ENCODE measurements around the gene SOX6.

The SOX6 gene

GRCh38 chr11:16155448-16155847, 200.9 kb downstream of the SOX6 start:
- Histone ChIP-seq H4K20me1 (ENCODE audit: insufficient read depth, low read length) (no peaks in the 10 kb centered on the region), H3K36me3 (ENCODE audit: insufficient read depth, low read length) (no peaks in the 10 kb centered on the region), H2AFZ (ENCODE audit: low read length) (no peak overlapping the region), H3K79me2 (ENCODE audit: insufficient read depth, low read length) (no peaks in the 10 kb centered on the region), H3K9me2 (ENCODE audit: low read depth, low read length) (no peaks in the 10 kb centered on the region), H3K4me1 (ENCODE audit: insufficient read depth, low read length, severe bottlenecking) (no peaks in the 10 kb centered on the region), H3K4me3 (ENCODE audit: low read depth, low read length, poor library complexity, severe bottlenecking) (no peak overlapping the region), H3K4me2 (ENCODE audit: low read length) (no peak overlapping the region), H3K27ac (ENCODE audit: low read depth, low read length, poor library complexity, severe bottlenecking) (no peak overlapping the region), H3K9ac (ENCODE audit: low read length) (no peak overlapping the region), H3F3A (ENCODE audit: insufficient read depth, low read length) (no peaks in the 10 kb centered on the region), H3K9me3 (ENCODE audit: low read length) (no peaks in the 10 kb centered on the region), H3K27me3 (ENCODE audit: insufficient read depth, low read length) (no peaks in the 10 kb centered on the region)
- TF ChIP-seq EZH2 (IDR thresholded peaks at IDR 0.05; ENCODE audit: borderline replicate concordance, low read length) (no peak), CTCF (IDR thresholded peaks at IDR 0.05; ENCODE audit: low read length) (no peak)

GRCh38 chr11:16154715-16155396, 201.5 kb downstream of the SOX6 start:
- no peak overlapping the region for H3K9ac ChIP-seq (ENCODE audit: low read length)
- H3K27me3 ChIP-seq (ENCODE audit: insufficient read depth, low read length): no peaks in the 10 kb centered on the region
- no peak overlapping the region for H2AFZ ChIP-seq (ENCODE audit: low read length)
- TF ChIP-seq EZH2 (IDR thresholded peaks at IDR 0.05; ENCODE audit: borderline replicate concordance, low read length) (no peak), CTCF (IDR thresholded peaks at IDR 0.05; ENCODE audit: low read length) (no peak)
- H3K4me3 ChIP-seq (ENCODE audit: low read depth, low read length, poor library complexity, severe bottlenecking): no peak overlapping the region
- H3K9me3 ChIP-seq (ENCODE audit: low read length): no peaks in the 10 kb centered on the region
- H3K4me2 ChIP-seq (ENCODE audit: low read length): no peak overlapping the region
- H4K20me1 ChIP-seq (ENCODE audit: insufficient read depth, low read length): no peaks in the 10 kb centered on the region
- H3F3A ChIP-seq (ENCODE audit: insufficient read depth, low read length): no peaks in the 10 kb centered on the region
- no peaks in the 10 kb centered on the region for H3K79me2 ChIP-seq (ENCODE audit: insufficient read depth, low read length)
- H3K4me1 ChIP-seq (ENCODE audit: insufficient read depth, low read length, severe bottlenecking): no peaks in the 10 kb centered on the region
- no peaks in the 10 kb centered on the region for H3K9me2 ChIP-seq (ENCODE audit: low read depth, low read length)
- no peaks in the 10 kb centered on the region for H3K36me3 ChIP-seq (ENCODE audit: insufficient read depth, low read length)
- no peak overlapping the region for H3K27ac ChIP-seq (ENCODE audit: low read depth, low read length, poor library complexity, severe bottlenecking)

- no peaks in the 10 kb centered on the region for H3K9me3 ChIP-seq (ENCODE audit: low read length)
- H3K4me3 ChIP-seq (ENCODE audit: low read depth, low read length, poor library complexity, severe bottlenecking): no peak overlapping the region
- no peaks in the 10 kb centered on the region for H3K9me2 ChIP-seq (ENCODE audit: low read depth, low read length)
- H3K27me3 ChIP-seq (ENCODE audit: insufficient read depth, low read length): no peaks in the 10 kb centered on the region
- H3K79me2 ChIP-seq (ENCODE audit: insufficient read depth, low read length): no peaks in the 10 kb centered on the region
- H3K36me3 ChIP-seq (ENCODE audit: insufficient read depth, low read length): no peaks in the 10 kb centered on the region
- no peak overlapping the region for H2AFZ ChIP-seq (ENCODE audit: low read length)
- no peaks in the 10 kb centered on the region for H3F3A ChIP-seq (ENCODE audit: insufficient read depth, low read length)
- no peak overlapping the region for H3K4me2 ChIP-seq (ENCODE audit: low read length)
- TF ChIP-seq CTCF (IDR thresholded peaks at IDR 0.05; ENCODE audit: low read length): no peak
- H3K27ac ChIP-seq (ENCODE audit: low read depth, low read length, poor library complexity, severe bottlenecking): no peak overlapping the region
- no peaks in the 10 kb centered on the region for H3K4me1 ChIP-seq (ENCODE audit: insufficient read depth, low read length, severe bottlenecking)
- no peak overlapping the region for H3K9ac ChIP-seq (ENCODE audit: low read length)
- H4K20me1 ChIP-seq (ENCODE audit: insufficient read depth, low read length): no peaks in the 10 kb centered on the region
Observed at GRCh38 chr11:16153951-16154350, 202.4 kb downstream of the SOX6 start.
